SK-N-SH (cell line): ENCODE data around the gene F2RL1. TPM values are rescaled to one million over a fixed set of nuclear protein-coding genes. Genes with fewer than 3 reads are reported as not detected.

Experiments used
- CTCF ChIA-PET: fragments of 300-600, 350-600 bp; formaldehyde crosslinking; extraction: SDS; loops from one replicate; lab custom pipeline; 2021; lab: Yijun Ruan, JAX
- POLR2A ChIA-PET: fragments of 350-600 bp; sonication (Branson Sonifier 250); formaldehyde crosslinking; extraction: SDS; loops from one replicate; lab custom pipeline; 2020; ENCODE audit warnings: antibody characterized with exemption, inconsistent platforms; lab: Yijun Ruan, JAX
- DNase-seq: peaks from one replicate; pipeline ENCODE4 v3.0.0; 2012
- H2AFZ ChIP-seq: fragments of 200-600 bp; sonication (generic); 2 replicates; pipeline ENCODE4 v1.8.1; 2016; ENCODE audit warnings: antibody characterized with exemption, mild to moderate bottlenecking, low read depth
- H3F3A ChIP-seq: fragments of 200-600 bp; sonication (generic); replicated peaks from 2 replicates; pipeline ENCODE3; 2016; ENCODE audit warnings: antibody characterized with exemption, mild to moderate bottlenecking; ENCODE audit not compliant: insufficient read depth
- H3K27ac ChIP-seq, 2 experiments: fragments of 200-500 bp in 1 of 2; fragments of 200-600 bp in 1 of 2; sonication (Bioruptor generic) in 1 of 2; sonication (generic), shearing (Covaris generic) in 1 of 2; 2 replicates each; pipeline versions ENCODE4 v1.5.1 to v1.6.1; 2014 to 2016; ENCODE audit warnings: low read depth in 2 of 2, inconsistent platforms in 1 of 2, low read length in 1 of 2, mild to moderate bottlenecking in 1 of 2, mixed read lengths in 1 of 2
- H3K27me3 ChIP-seq: fragments of 200-600 bp; sonication (generic), shearing (Covaris generic); 2 replicates; pipeline ENCODE4 v1.6.1; 2016; ENCODE audit warnings: mixed run types; ENCODE audit not compliant: insufficient read depth
- H3K36me3 ChIP-seq, 2 experiments: fragments of 200-500 bp in 1 of 2; fragments of 200-600 bp in 1 of 2; sonication (Bioruptor generic) in 1 of 2; sonication (generic) in 1 of 2; replicated peaks in 1 of 2; 2 replicates each; pipeline versions ENCODE3 to v1.5.1; 2014 to 2016; ENCODE audit warnings: low read length in 1 of 2, mild to moderate bottlenecking in 1 of 2; ENCODE audit not compliant: insufficient read depth in 2 of 2, control insufficient read depth in 1 of 2
- H3K4me1 ChIP-seq, 2 experiments: fragments of 200-500 bp in 1 of 2; fragments of 200-600 bp in 1 of 2; sonication (Bioruptor generic) in 1 of 2; sonication (generic), shearing (Covaris generic) in 1 of 2; 2 replicates each; pipeline versions ENCODE4 v1.5.1 to v1.6.1; 2014 to 2016; ENCODE audit warnings: low read depth in 1 of 2, low read length in 1 of 2, mixed run types in 1 of 2; ENCODE audit not compliant: insufficient read depth in 2 of 2, control insufficient read depth in 1 of 2
- H3K4me2 ChIP-seq: fragments of 200-600 bp; sonication (generic), shearing (Covaris generic); 2 replicates; pipeline ENCODE4 v1.6.1; 2017; ENCODE audit warnings: mixed run types
- H3K4me3 ChIP-seq, 2 experiments: fragments of 200-500 bp in 1 of 2; fragments of 200-600 bp in 1 of 2; sonication (Bioruptor generic) in 1 of 2; sonication (generic), shearing (Covaris generic) in 1 of 2; 2 replicates each; pipeline versions ENCODE4 v1.5.1 to v1.8.1; 2014 to 2016; ENCODE audit warnings: low read depth in 2 of 2, inconsistent platforms in 1 of 2, low read length in 1 of 2, mild to moderate bottlenecking in 1 of 2, mixed read lengths in 1 of 2, moderate library complexity in 1 of 2
- H3K79me2 ChIP-seq: fragments of 200-600 bp; sonication (generic); 2 replicates; pipeline ENCODE4 v1.8.1; 2017; ENCODE audit warnings: mild to moderate bottlenecking; ENCODE audit not compliant: insufficient read depth
- H3K9ac ChIP-seq: fragments of 200-600 bp; sonication (generic); 2 replicates; pipeline ENCODE4 v1.6.1; 2017; ENCODE audit warnings: mixed run types
- H3K9me2 ChIP-seq: fragments of 200-600 bp; sonication (generic); 2 replicates; pipeline ENCODE4 v1.6.1; 2017; ENCODE audit warnings: mixed run types
- H3K9me3 ChIP-seq: fragments of 200-600 bp; sonication (generic); 2 replicates; pipeline ENCODE4 v1.6.1; 2017; ENCODE audit warnings: mixed run types, mild to moderate bottlenecking, moderate library complexity
- H4K20me1 ChIP-seq: fragments of 200-600 bp; sonication (generic); 2 replicates; pipeline ENCODE4 v1.6.1; 2017; ENCODE audit warnings: mild to moderate bottlenecking, mixed run types; ENCODE audit not compliant: insufficient read depth
- FOXM1 ChIP-seq: IDR thresholded peaks from 2 replicates; pipeline ENCODE4 v1.4.0; 2012; ENCODE audit warnings: low read depth, mild to moderate bottlenecking
- IRF3 ChIP-seq: fragments of 150-350 bp; IDR thresholded peaks from 2 replicates; pipeline ENCODE4 v1.6.1; 2016; ENCODE audit warnings: mild to moderate bottlenecking, low read depth, low read length
- MEF2A ChIP-seq: IDR thresholded peaks from 2 replicates; pipeline ENCODE4 v1.4.0; 2012; ENCODE audit warnings: low read depth, borderline replicate concordance
- NFIC ChIP-seq: IDR thresholded peaks from 2 replicates; pipeline ENCODE4 v1.4.0; 2012; ENCODE audit warnings: borderline replicate concordance
- RAD21 ChIP-seq: IDR thresholded peaks from 2 replicates; pipeline ENCODE4 v1.6.1; 2012; ENCODE audit warnings: mild to moderate bottlenecking, low read length
- RFX5 ChIP-seq: IDR thresholded peaks from 2 replicates; pipeline ENCODE4 v1.6.1; 2012; ENCODE audit warnings: mild to moderate bottlenecking, improper control_type of control experiment, low read length
- SIN3A ChIP-seq: IDR thresholded peaks from 2 replicates; pipeline ENCODE4 v1.6.1; 2012; ENCODE audit warnings: low read depth, mild to moderate bottlenecking, low read length, moderate library complexity, borderline replicate concordance
- TAF1 ChIP-seq: IDR thresholded peaks from 2 replicates; pipeline ENCODE4 v1.6.1; 2012; ENCODE audit warnings: low read depth, mild to moderate bottlenecking, low read length, moderate library complexity, borderline replicate concordance
- TCF12 ChIP-seq: IDR thresholded peaks from 2 replicates; pipeline ENCODE4 v1.4.0; 2012
- TEAD4 ChIP-seq: IDR thresholded peaks from 2 replicates; pipeline ENCODE4 v1.4.0; 2012; ENCODE audit warnings: mild to moderate bottlenecking, borderline replicate concordance; ENCODE audit not compliant: insufficient read depth
- YY1 ChIP-seq: IDR thresholded peaks from 2 replicates; pipeline ENCODE4 v1.4.0; 2012; ENCODE audit warnings: low read depth, mild to moderate bottlenecking
- WGBS: methylation state at CpG from one replicate; pipeline ENCODE4 v1.1.6; 2017; ENCODE audit warnings: low lambda C conversion rate; 5-methylcytosine and 5-hydroxymethylcytosine counted together
- polyA plus RNA-seq, 3 experiments: library from polyadenylated mRNA; depleted of rRNA; stranded (reverse); fragments of >200 nt; gene quantifications; 2 replicates each; pipeline ENCODE4 v1.2.3, GENCODE V29; 2012
- TF ChIP-seq, protein P1 (sequence below): IDR thresholded peaks from 2 replicates; pipeline ENCODE4 v1.4.0; 2012; ENCODE audit warnings: low read depth

F2RL1 gene
- polyA plus RNA-seq, 1 of the 3 experiments (the other 2 are of a cell fraction), result 31.3 TPM

- Histone ChIP-seq H3K4me1 (no peaks in the 10 kb centered on the region), H3K4me3 (no peak overlapping the region), H3F3A (no peaks in the 10 kb centered on the region), H2AFZ (no peak overlapping the region), H3K9ac (no peak overlapping the region), H4K20me1 (no peaks in the 10 kb centered on the region), H3K27me3 (no peaks in the 10 kb centered on the region), H3K36me3 (no peaks in the 10 kb centered on the region), H3K9me2 (no peaks in the 10 kb centered on the region), H3K79me2 (no peaks in the 10 kb centered on the region), H3K27ac (no peak overlapping the region), H3K9me3 (no peaks in the 10 kb centered on the region), H3K4me2 (no peak overlapping the region)
- TF ChIP-seq TEAD4 (no peak), IRF3 (no peak), RAD21 (no peak), TCF12 (no peak)
- TF ChIP-seq, protein P1, sequence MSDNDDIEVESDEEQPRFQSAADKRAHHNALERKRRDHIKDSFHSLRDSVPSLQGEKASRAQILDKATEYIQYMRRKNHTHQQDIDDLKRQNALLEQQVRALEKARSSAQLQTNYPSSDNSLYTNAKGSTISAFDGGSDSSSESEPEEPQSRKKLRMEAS, result no peak
- DNase-seq, result no peak
- ChIA-PET CTCF (interaction anchor here (1.2 kb wide), 1 partner anchor 8 kb away, joined by 4 read pairs; no protein-coding TSS in a partner anchor), POLR2A (no interaction called here)
- WGBS, result 89% methylated on average over 5 of the region's 5 CpGs
These were observed 42.8 kb downstream of the F2RL1 start for GRCh38 chr5:76861612-76862011.

GRCh38 chr5:76863001-76863400, 44.2 kb downstream of the F2RL1 start:
- ChIA-PET CTCF (no interaction called here), POLR2A (no interaction called here)
- WGBS, result 41% methylated on average over 1 of the region's 1 CpG
- Histone ChIP-seq H3K79me2 (no peaks in the 10 kb centered on the region), H3K4me2 (no peak overlapping the region), H3K9me3 (no peaks in the 10 kb centered on the region), H4K20me1 (no peaks in the 10 kb centered on the region), H3K36me3 (no peaks in the 10 kb centered on the region), H3K4me3 (no peak overlapping the region), H3F3A (no peaks in the 10 kb centered on the region), H3K9me2 (no peaks in the 10 kb centered on the region), H2AFZ (no peak overlapping the region), H3K9ac (no peak overlapping the region), H3K4me1 (no peaks in the 10 kb centered on the region), H3K27ac (no peak overlapping the region), H3K27me3 (no peaks in the 10 kb centered on the region)
- TF ChIP-seq SIN3A (no peak), FOXM1 (no peak), TAF1 (no peak), RAD21 (no peak), RFX5 (no peak), TCF12 (no peak), IRF3 (no peak), NFIC (no peak), MEF2A (no peak), YY1 (no peak)
- DNase-seq, result no peak
